ENCODE measurements around the gene ITPR1.

GRCh38 chr3:4523710-4524698, 30.9 kb downstream of the ITPR1 start:
- TF ChIP-seq ZNF274 (IDR thresholded peaks at IDR 0.05; ENCODE audit: low read depth, low read length) (no peak), SUZ12 (IDR thresholded peaks at IDR 0.05; ENCODE audit: extremely low read depth, insufficient read depth, insufficient read length) (no peak), YY1 (IDR thresholded peaks at IDR 0.05; ENCODE audit: insufficient read depth, insufficient read length) (no peak)
